IPS-15b (cell line): ENCODE data around the gene PRKCD.
A peak's percentile ranks its signal among the peaks of the same experiment; 100 is the strongest.

Experiments
- H3K27me3 ChIP-seq: one replicate; pipeline ENCODE4 v1.6.1; 2013; ENCODE audit warnings: low read length; ENCODE audit not compliant: control insufficient read depth, insufficient read depth
- H3K36me3 ChIP-seq: one replicate; pipeline ENCODE4 v1.6.1; 2013; ENCODE audit warnings: low read length; ENCODE audit not compliant: control insufficient read depth, insufficient read depth
- H3K4me1 ChIP-seq: one replicate; pipeline ENCODE4 v1.6.1; 2013; ENCODE audit warnings: mild to moderate bottlenecking, low read length; ENCODE audit not compliant: control insufficient read depth, insufficient read depth
- H3K4me3 ChIP-seq: one replicate; pipeline ENCODE4 v1.5.1; 2013; ENCODE audit warnings: low read depth, low read length
- H3K9ac ChIP-seq: one replicate; pipeline ENCODE4 v1.6.1; 2013; ENCODE audit warnings: low read depth, mild to moderate bottlenecking, low read length
- H3K9me3 ChIP-seq: one replicate; pipeline ENCODE4 v1.6.1; 2013; ENCODE audit warnings: mild to moderate bottlenecking, low read length; ENCODE audit not compliant: control insufficient read depth, insufficient read depth

Gene PRKCD

DNA sequence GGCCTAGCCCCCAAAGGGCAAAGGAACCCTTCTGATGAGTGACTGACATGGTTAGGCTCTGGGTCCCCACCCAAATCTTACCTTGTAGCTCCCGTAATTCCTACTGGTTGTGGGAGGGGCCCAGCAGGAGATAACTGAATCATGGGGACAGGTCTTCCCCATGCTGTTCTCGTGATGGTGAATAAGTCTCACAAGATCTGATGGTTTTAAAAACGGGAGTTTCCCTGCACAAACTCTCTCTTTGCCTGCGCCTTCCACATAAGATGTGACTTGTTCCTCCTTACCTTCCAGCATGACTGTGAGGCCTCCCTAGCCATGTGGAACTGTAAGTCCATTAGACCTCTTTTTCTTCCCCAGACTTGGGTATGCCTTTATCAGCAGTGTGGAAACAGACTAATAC is 77.9 kb downstream of the PRKCD start:
- Histone ChIP-seq H3K4me1 (peaks cover 4% of the 10 kb centered on the region), H3K27me3 (no peaks in the 10 kb centered on the region), H3K9ac (no peak overlapping the region), H3K36me3 (peaks cover 82% of the 10 kb centered on the region), H3K9me3 (no peaks in the 10 kb centered on the region), H3K4me3 (no peak overlapping the region)

DNA sequence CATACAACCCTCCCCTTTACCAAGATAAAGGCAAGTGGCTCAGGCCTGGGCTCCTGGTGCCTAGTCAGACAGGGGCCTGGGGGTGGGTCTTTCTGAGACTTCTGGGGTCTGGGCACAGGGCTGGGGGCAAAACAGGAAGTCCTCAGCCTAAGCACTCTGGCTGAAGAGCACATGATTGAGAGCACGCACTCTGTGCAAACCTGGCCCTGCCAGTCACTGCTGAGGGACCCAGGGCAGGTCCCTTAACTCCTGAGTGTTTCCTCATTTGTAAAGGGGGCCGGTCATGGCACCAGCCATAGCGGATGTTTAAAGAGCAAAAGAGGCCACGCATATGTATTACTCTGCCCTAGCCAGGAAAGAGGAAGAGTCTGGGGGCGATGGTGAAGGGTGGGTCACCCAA is 78.8 kb downstream of the PRKCD start:
- no peaks in the 10 kb centered on the region for H3K27me3 ChIP-seq
- H3K9me3 ChIP-seq, result no peaks in the 10 kb centered on the region
- H3K4me3 ChIP-seq, result no peak overlapping the region
- H3K36me3 ChIP-seq, result peaks cover 77% of the 10 kb centered on the region
- H3K9ac ChIP-seq, result no peak overlapping the region
- H3K4me1 ChIP-seq, result peaks cover 4% of the 10 kb centered on the region

DNA sequence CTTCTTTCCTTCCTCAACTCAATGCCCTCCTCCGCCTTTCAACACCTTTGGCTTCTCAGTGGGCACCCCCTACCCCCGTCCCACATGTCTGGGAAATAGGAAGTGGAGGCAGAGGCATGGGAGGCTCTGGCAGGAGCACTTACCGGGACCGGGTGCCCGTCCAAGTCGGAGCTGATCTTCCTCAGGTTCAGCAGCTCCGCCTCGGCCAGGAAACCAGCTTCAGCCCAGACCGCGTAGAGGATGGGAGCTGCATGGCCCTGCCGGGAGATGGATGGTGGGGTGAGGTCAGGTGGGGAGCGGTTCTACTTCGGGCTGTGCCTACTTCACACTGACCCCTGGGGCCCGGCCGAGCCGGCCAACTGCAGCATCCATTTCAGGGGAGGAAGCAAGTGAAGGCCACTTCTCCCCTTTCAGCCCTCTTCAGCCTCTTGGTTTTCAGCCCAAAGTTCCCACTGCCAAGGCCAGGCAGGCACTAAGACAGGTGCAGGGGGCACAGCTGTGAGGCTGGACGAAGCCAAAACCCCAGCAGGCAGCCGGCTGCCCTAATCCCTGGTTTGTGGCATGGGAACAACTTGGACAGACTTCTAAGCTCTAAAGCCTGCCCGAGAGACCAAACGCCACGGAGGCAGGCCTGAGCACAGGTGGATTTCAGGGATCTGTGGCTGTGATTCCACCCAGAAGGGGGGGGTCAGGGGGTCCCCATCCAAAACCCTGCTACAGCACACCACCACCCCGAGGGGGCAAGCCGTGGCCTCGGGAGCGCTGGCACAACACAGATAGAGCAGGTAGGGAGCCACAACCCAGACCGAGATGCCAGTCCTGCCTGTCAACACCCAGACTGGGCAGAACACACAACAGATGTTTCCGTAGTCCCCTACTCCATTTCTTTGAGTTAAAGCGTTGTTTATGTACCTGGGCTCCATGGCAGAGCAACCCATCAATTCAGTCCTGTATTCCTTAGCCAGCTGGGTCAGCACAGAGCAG is 80.3 kb downstream of the PRKCD start:
- Histone ChIP-seq H3K4me1 (peaks cover 4% of the 10 kb centered on the region), H3K9me3 (no peaks in the 10 kb centered on the region), H3K4me3 (no peak overlapping the region), H3K9ac (peak overlapping the region; percentile 54), H3K36me3 (peaks cover 63% of the 10 kb centered on the region), H3K27me3 (no peaks in the 10 kb centered on the region)

DNA sequence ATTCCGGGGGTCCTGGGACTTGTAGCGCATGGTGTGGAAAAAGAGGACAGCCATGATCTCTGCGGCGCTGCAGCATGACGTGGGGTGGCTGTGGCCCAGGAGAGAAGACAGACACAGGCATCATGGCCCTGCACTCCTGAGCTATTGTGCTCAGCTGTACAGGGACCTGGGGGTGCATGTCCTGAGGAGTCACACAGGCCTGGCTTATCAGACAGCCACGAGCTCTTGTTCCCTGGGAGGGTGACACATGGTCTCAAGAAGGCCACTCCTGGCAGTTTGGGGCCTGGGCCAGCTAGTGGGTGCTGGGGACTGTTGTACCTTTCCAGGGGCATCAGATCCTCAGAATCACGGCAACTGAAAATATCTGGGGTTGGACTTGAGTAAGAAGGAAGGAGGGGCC is 81.1 kb downstream of the PRKCD start:
- H3K4me3 ChIP-seq, result no peak overlapping the region
- no peaks in the 10 kb centered on the region for H3K9me3 ChIP-seq
- H3K27me3 ChIP-seq, result no peaks in the 10 kb centered on the region
- H3K36me3 ChIP-seq, result peaks cover 55% of the 10 kb centered on the region
- peaks cover 4% of the 10 kb centered on the region for H3K4me1 ChIP-seq
- H3K9ac ChIP-seq, result peak overlapping the region; percentile 54
